Astrocyte of the spinal cord (primary cell): ENCODE results near the gene FDXACB1.

Source experiments
- DNase-seq: peaks from one replicate; pipeline ENCODE4 v3.0.0; 2011; ENCODE audit warnings: low read depth, low spot score
- H3K4me3 ChIP-seq: 2 replicates; pipeline ENCODE4 v1.5.1; 2011; ENCODE audit warnings: low read depth, mild to moderate bottlenecking, low read length, moderate library complexity
- in situ Hi-C: cut with HindIII; loops from 2 replicates; pipeline ENCODE4 v1.10.0; 2017; ENCODE audit warnings: low sequenced_read_pairs
- TF ChIP-seq, protein P1 (sequence below): IDR thresholded peaks from 2 replicates; pipeline ENCODE4 v1.5.1; 2012; ENCODE audit warnings: low read depth, mild to moderate bottlenecking, low read length, inconsistent platforms

The FDXACB1 gene

DNA sequence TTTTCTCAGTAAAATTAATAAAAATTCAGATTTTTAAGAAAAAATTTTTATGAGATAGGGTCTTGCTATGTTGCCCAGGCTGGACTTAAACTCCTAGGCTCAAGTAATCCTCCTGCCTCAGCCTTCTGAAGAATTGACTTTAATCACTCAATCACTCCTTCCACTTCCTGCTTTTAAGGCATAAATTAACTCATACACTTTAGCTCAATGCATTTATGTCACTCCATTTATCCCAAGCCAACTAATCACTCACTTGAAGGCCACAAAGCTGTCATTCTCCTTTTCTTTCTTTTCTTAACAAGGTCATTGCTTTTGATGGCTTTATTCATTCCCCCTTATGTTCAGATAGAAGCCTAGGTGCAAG, 8.5 kb downstream of the FDXACB1 start:
- in situ Hi-C loops, result no loop called here
- peak overlapping the region; percentile 58 for H3K4me3 ChIP-seq
- no peak for DNase-seq
- TF ChIP-seq, protein P1, sequence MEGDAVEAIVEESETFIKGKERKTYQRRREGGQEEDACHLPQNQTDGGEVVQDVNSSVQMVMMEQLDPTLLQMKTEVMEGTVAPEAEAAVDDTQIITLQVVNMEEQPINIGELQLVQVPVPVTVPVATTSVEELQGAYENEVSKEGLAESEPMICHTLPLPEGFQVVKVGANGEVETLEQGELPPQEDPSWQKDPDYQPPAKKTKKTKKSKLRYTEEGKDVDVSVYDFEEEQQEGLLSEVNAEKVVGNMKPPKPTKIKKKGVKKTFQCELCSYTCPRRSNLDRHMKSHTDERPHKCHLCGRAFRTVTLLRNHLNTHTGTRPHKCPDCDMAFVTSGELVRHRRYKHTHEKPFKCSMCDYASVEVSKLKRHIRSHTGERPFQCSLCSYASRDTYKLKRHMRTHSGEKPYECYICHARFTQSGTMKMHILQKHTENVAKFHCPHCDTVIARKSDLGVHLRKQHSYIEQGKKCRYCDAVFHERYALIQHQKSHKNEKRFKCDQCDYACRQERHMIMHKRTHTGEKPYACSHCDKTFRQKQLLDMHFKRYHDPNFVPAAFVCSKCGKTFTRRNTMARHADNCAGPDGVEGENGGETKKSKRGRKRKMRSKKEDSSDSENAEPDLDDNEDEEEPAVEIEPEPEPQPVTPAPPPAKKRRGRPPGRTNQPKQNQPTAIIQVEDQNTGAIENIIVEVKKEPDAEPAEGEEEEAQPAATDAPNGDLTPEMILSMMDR, result no peak

DNA sequence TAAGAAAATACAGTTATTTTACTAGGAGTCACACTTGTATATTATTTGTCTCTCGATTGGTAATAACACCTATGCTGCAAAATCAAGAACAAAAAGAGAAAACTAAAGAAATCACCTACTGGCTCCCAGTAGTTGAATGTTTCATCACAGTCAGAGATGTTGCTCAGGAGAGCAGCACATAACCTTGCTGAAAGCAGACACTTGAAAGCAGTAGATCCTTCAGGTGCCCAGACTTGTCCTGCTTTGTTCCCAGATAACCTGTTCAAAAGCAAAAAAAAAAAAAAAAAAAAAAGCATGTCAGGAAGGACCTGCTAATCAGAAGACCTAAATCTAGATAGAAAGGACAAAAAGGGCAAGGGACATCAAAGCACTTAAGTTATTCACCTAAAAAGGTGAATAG, 8.9 kb downstream of the FDXACB1 start:
- TF ChIP-seq, protein P1, result no peak
- in situ Hi-C loops, result no loop called here
- H3K4me3 ChIP-seq, result no peak overlapping the region
- DNase-seq, result no peak

DNA sequence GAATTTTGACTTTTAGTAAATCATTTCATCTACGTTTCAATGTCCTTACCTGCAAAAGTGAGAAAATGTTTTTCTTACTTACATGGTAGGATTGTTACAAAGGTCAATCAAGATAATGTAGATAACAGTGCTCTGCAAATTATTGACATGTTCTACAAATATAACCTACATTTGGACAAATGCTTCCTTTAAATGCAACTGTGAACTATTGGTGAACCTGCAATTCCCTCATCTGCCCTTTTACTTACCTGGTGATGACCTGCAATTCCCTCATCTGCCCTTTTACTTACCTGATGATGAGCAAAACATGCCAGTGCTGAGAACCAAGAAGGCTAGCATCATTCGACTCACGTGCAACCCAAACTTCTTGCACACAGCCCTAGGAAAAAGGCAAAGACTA, 18.7 kb downstream of the FDXACB1 start:
- DNase-seq, result no peak
- in situ Hi-C loops, result no loop called here

DNA sequence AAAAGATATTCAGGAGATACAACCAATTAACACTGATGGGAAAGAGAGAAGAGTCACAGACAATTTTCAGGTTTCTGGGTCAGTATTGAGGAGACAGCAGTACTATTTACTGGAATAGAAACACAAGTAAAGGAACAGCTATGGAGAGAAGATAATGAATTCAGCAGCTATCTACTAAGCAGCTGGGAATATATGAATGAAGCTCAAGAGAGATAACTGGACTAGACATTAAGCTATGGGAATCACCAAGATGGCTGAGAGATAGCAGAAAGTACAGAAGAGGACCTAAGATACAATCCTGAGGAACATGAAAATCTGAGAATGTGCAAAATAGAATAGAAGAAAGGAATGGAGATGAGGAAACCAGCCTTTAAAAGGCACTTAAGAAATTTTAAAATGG, 23.5 kb downstream of the FDXACB1 start:
- TF ChIP-seq, protein P1, result no peak
- in situ Hi-C loops, result no loop called here
- DNase-seq, result no peak
- no peak overlapping the region for H3K4me3 ChIP-seq

More for the DNA sequence above, 18.7 kb downstream of the FDXACB1 start:
- no peak overlapping the region for H3K4me3 ChIP-seq
- TF ChIP-seq, protein P1, result no peak

DNA sequence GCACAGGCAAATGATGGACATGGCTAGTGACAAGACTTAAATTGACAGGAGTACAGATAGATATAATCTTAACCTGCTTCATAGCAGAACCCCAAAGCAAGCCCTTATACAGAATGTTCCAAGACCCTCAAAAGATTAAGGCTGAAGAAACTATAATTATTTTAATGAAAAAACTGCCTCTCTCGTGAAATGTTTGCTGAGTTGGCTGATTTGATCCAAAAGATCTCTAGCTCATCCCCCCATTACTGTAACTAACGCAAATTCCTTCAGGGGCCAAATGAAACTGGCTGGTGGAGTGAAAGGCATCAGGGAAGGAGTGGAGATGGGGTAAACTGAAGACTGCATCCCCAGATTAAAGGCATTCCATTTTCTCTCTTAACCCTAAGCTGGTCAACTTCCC, 26.9 kb downstream of the FDXACB1 start:
- in situ Hi-C loops, result no loop called here

DNA sequence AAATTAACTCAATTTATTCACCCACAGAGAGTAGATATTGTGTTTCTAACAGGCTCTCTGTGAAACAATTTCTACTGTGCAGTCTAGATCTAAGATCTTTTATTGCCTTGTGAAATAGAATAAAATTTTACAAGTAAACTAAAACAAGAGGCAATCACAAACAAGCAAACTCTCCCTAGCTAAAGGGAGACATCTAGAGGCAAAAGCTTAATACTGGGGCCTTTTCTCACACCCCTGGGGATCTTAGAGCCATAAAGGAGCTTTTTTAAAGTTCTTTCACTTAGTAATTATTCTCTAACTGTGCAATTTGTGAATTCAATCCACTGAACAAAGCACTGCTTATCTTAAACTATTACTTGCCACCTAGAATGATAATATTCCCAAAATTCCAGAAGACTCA, 27.3 kb downstream of the FDXACB1 start:
- H3K4me3 ChIP-seq, result no peak overlapping the region
- TF ChIP-seq, protein P1, result peak; percentile 68
- in situ Hi-C loops, result no loop called here
- DNase-seq, result peak; percentile 33

More for the DNA sequence above, 26.9 kb downstream of the FDXACB1 start:
- no peak for DNase-seq
- TF ChIP-seq, protein P1, result no peak
- H3K4me3 ChIP-seq, result no peak overlapping the region

DNA sequence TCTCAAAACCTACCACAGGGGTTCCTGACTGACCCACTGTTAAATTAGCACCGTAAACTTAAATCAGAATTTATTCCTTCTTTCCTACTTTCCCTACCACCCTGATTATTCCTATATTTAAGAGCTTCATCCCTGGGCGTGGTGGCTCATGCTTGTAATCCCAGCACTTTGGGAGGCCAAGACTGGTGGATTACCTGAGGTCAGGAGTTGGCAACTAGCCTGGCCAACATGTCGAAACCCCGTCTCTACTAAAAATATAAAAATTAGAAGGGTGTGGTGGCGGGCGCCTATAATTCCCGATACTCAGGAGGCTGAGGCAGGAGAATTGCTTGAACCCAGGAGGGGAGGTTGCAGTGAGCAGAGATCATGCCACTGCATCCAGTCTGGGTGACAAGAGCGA, 27.9 kb downstream of the FDXACB1 start:
- no peak for DNase-seq
- H3K4me3 ChIP-seq, result no peak overlapping the region
- TF ChIP-seq, protein P1, result no peak
- in situ Hi-C loops, result no loop called here
